GM18907 (cell line): ENCODE data around the gene MEX3C.

ENCODE experiments used
- ATAC-seq: cut with Tn5 transposase; IDR thresholded peaks from one replicate; pipeline ENCODE4 v1.9.1; 2021; ENCODE audit warnings: mild to moderate bottlenecking, moderate library complexity; ENCODE audit not compliant: unreplicated experiment

Gene MEX3C

DNA sequence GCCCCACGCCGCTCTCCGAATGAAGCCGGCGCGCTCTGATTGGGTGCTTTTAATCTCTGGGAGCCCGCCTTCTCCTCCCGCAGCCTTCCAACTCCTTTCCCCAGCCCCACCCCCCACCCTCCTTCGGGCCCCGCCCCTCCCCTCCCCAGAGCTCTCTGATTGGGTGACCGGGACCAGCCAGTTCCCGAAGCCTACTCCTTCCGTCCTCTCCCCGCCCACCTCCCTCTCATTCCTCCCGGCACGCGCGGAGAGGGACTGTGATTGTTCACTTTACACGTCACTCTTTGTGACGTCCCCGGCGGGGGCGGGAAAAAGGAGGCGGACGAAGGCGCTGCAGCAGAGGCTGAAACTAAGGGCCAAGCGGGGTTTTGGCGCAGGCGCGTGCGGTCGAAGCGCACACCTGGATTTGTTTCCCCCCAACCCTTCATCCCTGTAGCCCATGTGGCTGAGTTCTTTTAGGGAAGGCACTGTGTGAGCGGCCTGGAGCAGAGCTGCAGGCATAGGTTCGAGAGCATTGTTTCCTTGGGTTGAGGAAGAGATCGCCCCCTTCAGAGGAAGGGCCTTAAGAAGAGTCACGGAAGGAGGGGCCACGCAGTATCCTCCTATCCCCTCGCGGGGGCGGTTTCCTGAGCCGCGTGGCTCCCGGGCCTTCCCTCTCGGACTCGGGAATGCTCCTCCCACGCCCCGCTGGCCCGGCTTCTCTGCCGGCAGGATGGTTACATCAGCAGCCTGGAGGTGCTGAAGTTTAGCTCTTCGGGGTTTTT, at the start of gene MEX3C:
Gene MEX3C, minus strand, starts transcription at position 21 of the 764 bp plus-strand sequence. CDS start 361 bp downstream, outside the sequence.
- ATAC-seq: peak; percentile 86

- no peak for ATAC-seq
These were observed 43.7 kb upstream of the MEX3C start for GRCh38 chr18:51241226-51241625.

GRCh38 chr18:51236225-51236624, 38.7 kb upstream of the MEX3C start:
- ATAC-seq: no peak

DNA sequence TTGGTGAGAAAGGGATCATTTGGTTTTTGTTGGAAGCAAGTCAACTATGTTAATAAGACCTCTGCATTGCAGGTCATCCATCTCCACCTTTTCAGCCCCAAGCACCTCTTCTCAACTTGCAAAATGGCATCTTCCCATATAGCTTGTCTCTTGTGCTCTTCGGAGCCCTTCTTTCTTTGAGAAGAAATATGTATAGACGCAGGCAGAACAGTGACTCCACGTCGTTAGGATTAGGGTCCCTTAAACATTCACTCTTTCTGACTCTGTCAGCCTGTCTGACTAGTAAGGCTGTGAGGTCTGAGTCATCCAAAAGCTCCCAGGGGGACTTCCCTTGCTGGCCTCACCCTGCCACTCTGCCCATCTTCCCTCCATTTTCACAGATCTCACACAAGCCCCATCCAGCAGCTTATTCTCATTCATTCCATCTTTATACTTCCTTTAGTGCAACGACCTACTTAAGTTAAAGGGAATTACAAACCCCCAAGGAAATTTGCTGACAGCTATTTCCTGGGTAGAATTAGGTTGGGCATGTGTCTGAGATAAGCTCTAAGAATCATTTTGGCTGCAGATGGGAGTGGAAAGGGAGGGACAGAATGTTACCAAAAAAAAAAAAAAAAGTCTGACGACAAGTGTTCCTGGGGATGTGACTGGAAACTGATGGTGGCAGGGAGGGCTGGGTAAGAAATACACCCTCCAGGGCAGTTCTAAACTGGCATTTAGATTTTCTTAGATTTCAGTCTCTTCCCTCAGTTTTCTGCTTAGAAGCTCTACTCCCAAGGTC, 37.7 kb upstream of the MEX3C start:
- ATAC-seq: peak; percentile 97

GRCh38 chr18:51234117-51235008, 36.9 kb upstream of the MEX3C start:
- ATAC-seq: no peak

- ATAC-seq: no peak
These were observed 31.8 kb upstream of the MEX3C start for GRCh38 chr18:51229328-51229727.

DNA sequence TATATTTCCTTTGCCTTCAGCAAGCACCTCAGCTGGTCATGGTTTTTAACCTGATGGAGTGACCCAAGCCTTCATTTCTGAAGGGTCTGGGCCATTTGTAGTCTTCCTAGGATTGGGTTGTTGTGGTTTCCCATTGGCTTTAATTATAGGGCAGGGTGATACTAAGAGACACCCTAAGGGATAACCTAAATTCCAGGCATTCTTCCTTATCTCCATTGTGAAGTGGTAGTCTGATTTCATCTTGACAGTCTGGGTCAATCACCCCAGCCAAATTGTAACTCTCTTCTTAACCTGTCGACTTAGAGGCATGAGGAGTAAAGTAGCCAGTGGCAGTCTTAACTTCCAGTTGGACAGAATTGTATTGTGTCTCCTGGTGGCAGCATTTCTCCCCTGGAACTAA, 30.2 kb upstream of the MEX3C start:
- ATAC-seq: no peak

DNA sequence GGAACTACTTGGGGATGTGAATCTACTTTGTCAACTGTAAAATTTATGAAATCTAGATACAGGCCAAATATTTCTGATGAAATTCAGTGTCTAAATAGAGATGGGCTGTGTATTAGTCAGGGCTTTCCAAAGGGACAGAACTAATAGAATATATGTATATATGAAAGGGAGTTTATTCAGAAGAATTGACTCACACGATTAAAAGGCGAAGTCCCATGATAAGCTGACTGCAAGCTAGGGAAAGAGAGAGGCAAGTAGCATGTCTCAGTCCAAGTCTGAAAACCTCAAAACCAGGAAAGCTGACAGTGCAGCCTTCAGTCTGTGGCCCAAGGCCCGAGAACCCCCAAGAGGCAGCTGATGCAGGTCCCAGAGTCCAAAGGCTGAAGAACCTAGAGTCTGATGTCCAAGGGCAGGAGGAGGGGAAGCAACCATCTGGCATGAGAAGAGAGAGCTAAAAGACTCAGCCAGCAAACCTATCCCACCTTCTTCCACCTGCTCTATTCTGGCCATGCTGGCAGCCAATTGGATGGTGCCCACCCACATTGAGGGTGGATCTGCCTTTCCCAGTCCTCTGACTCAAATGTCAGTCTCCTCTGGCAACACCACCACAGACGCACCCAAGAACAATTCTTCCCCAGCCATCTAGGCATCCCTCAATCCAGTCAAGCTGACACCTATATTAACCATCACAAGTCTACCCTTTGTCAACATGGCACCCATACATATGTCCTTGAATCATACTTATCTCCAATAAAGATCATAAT, 29.3 kb upstream of the MEX3C start:
- ATAC-seq: no peak

DNA sequence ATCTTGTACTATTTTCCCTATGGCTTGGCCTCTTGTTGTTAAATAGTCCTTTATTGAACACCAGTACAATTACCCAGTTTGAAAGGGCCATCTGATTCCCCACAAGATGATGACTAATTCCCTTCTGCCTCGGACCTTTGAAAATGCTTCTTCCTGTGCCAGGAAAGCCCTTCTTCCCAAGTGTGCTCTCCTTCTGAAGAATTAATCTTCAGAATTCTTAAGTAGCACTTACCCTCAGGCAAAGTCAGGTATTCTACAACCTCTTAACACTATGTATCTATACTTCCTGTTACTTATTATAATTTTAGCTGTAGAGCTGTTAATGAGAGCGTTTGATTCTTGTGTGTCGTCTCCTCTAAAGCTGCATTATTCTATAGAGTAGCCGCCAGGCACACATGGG, 28.6 kb upstream of the MEX3C start:
- no peak for ATAC-seq

DNA sequence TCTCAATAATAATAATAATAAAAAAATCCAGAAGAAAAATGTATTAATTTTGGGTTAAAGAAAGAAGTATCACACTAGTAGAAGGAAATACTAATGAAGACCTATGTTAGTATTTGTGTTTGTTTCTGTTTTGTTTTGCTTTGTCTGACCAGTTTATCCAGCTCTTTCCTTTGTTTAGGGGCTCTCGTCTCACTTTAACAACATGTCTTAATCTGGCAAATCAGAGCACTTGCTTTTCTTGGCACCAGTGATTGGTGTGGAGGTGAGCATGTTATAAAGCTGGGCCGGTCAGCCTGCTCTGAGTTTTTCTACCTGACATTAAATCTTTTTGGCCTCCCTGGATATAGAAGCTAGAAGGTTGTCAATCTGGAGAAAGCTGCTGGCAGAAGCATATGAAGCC, 15.1 kb upstream of the MEX3C start:
- ATAC-seq: no peak

- peak; percentile 99 for ATAC-seq
These were observed 14.1 kb upstream of the MEX3C start for GRCh38 chr18:51211552-51211951.

- ATAC-seq: peak; percentile 8
These were observed 445 bp downstream of the MEX3C start for GRCh38 chr18:51196811-51197660.

- peak; percentile 0 for ATAC-seq
These were observed 1.2 kb downstream of the MEX3C start for GRCh38 chr18:51196118-51196810.

GRCh38 chr18:51195451-51196117, 1.9 kb downstream of the MEX3C start:
- no peak for ATAC-seq

DNA sequence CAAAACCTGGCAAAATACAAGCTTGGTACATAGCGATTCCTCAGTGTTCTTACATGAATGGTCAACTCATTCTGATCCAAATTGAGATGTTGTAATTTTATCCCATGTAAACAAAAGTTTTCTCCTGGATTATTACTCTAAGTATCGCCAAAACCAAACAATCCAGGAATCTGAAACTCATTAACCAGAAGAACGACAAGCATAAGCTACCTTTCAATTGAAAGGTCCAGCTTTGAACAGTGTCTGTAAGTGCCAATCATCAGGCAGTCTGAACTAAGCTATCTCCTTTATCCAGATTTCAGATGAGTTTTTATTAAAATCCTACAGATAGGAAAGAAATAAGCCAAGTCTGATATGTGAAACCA, 2.4 kb downstream of the MEX3C start:
- no peak for ATAC-seq

GRCh38 chr18:51194604-51195003, 2.9 kb downstream of the MEX3C start:
- no peak for ATAC-seq

DNA sequence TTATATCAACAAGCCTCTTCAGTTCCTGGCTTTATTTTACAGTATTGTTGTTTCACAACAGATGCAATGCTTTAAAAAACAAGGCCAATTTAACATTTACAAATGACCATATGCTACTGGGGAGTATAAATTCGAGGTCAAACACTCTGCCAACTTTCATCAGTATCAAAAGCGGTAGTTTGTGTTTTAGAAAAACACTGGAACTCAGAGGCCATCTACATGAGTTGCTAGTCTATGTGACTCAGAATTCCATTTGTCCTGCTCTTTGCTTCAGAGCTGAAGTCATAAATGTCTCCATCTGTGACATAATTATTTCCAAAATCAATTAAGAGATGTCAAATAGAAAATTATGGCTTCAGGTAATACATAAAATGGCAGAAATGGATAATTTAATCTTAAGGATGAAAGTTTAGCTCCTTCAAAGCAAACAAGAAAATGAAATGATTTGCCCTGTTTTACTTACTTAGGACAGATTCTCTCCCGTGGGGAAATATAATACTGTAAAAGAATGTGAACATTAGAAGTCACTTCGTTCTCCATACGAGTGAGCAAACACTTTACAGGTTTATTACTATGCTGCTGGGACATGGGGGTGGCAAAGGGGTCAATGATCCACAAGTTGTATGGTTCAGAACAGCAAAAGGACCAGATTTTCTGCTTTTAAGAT, 3.7 kb downstream of the MEX3C start:
- no peak for ATAC-seq

- no peak for ATAC-seq
These were observed 4.8 kb downstream of the MEX3C start for GRCh38 chr18:51192696-51193095.
